Body of pancreas (tissue), 4 donors: ENCODE results near the gene NCAM2. TPM values are rescaled to one million over a fixed set of nuclear protein-coding genes. Genes with fewer than 3 reads are reported as not detected.

Experiments
- ATAC-seq: fragments of 150-250 bp; one replicate; pipeline ENCODE4 v1.9.1; 2016
- DNase-seq, 4 donors: peaks; one replicate each; pipeline ENCODE4 v3.0.0-alpha.2; 2019
- H3K27ac ChIP-seq, 4 donors: fragments of 200-600 bp; sonication (generic); 1 replicate in 3 of 4; 2 replicates in 1 of 4; pipeline versions ENCODE4 v1.5.1 to v1.6.1; 2016 to 2019; ENCODE audit warnings: mild to moderate bottlenecking in 1 of 4, mixed read lengths in 1 of 4, moderate library complexity in 1 of 4
- H3K27me3 ChIP-seq, 2 donors: fragments of 200-600 bp; sonication (generic); one replicate each; pipeline ENCODE4 v1.6.0; 2016; ENCODE audit warnings: mild to moderate bottlenecking in 1 of 2
- H3K36me3 ChIP-seq, 2 donors: fragments of 200-600 bp; sonication (generic); replicated peaks in 1 of 2; 2 replicates each; pipeline ENCODE4 v1.5.1; 2016; ENCODE audit warnings: low read depth in 2 of 2; ENCODE audit not compliant: insufficient read depth in 1 of 2
- H3K4me1 ChIP-seq: fragments of 200-600 bp; sonication (generic); one replicate; pipeline ENCODE4 v1.6.0; 2016
- H3K4me3 ChIP-seq, 2 donors: fragments of 200-600 bp; sonication (generic); 1 replicate in 1 of 2; 2 replicates in 1 of 2; pipeline ENCODE4 v1.5.1; 2016 to 2019
- H3K9me3 ChIP-seq, 3 donors: fragments of 200-600 bp; sonication (generic); 1 replicate in 2 of 3; 2 replicates in 1 of 3; pipeline ENCODE4 v1.5.1; 2016
- CTCF ChIP-seq, 7 experiments: fragments of 450-650 bp in 4 of 7; fragments of 200-600 bp in 3 of 7; sonication (generic) in 3 of 7; IDR thresholded peaks; one replicate each; pipeline ENCODE4 v1.5.1; 2016 to 2019; ENCODE audit warnings: antibody characterized with exemption in 7 of 7
- POLR2A ChIP-seq, 3 donors: fragments of 450-650 bp; IDR thresholded peaks; one replicate each; pipeline ENCODE4 v1.6.1; 2016; ENCODE audit warnings: antibody characterized with exemption in 3 of 3, mild to moderate bottlenecking in 2 of 3
- WGBS, 2 donors: methylation state at CpG; one replicate each; pipeline ENCODE4 v1.1.5; 2017; 5-methylcytosine and 5-hydroxymethylcytosine counted together
- intact Hi-C: fragments of 100-400 bp; cut with DNase I; formaldehyde crosslinking; loops from one replicate; pipeline ENCODE4 v1.15.1; 2023
- total RNA-seq, 2 donors: library from RNA; depleted of rRNA; stranded (reverse); fragments of >200 nt; gene quantifications; one replicate each; pipeline ENCODE4 v1.1.0, GENCODE V29; 2016

NCAM2 gene
- total RNA-seq, 2 donors from 2014 or later = under 0.01 to 0.26 TPM

GRCh38 chr21:21241391-21241790 is 243.2 kb downstream of the NCAM2 start:
- no peak overlapping the region for H3K27ac ChIP-seq
- TF ChIP-seq POLR2A (IDR thresholded peaks at IDR 0.05) (no peak), CTCF (IDR thresholded peaks at IDR 0.05) (no peak)
- H3K36me3 ChIP-seq = no peaks in the 10 kb centered on the region
- H3K4me1 ChIP-seq = no peaks in the 10 kb centered on the region
- no peak for DNase-seq
- H3K9me3 ChIP-seq = no peaks in the 10 kb centered on the region
- no peaks in the 10 kb centered on the region for H3K27me3 ChIP-seq
- ATAC-seq = no peak
- intact Hi-C loops = no loop called here
- H3K4me3 ChIP-seq = no peak overlapping the region

- Histone ChIP-seq H3K4me3 (no peak overlapping the region), H3K4me1 (no peaks in the 10 kb centered on the region), H3K27me3 (no peaks in the 10 kb centered on the region), H3K36me3 (no peaks in the 10 kb centered on the region), H3K9me3 (no peaks in the 10 kb centered on the region), H3K27ac (no peak overlapping the region)
- TF ChIP-seq POLR2A (IDR thresholded peaks at IDR 0.05) (no peak), CTCF (IDR thresholded peaks at IDR 0.05) (no peak)
- WGBS, 2 donors = 75 to 87% methylated on average over 3 of the region's 3 CpGs
- DNase-seq (no peak), ATAC-seq (no peak)
- intact Hi-C loops = no loop called here
These were observed 247.8 kb downstream of the NCAM2 start for GRCh38 chr21:21246007-21246406.

GRCh38 chr21:21247424-21247823 is 249.2 kb downstream of the NCAM2 start:
- H3K9me3 ChIP-seq = no peaks in the 10 kb centered on the region
- no peak for ATAC-seq
- no peaks in the 10 kb centered on the region for H3K27me3 ChIP-seq
- H3K4me1 ChIP-seq = no peaks in the 10 kb centered on the region
- no peak overlapping the region for H3K4me3 ChIP-seq
- no peak for DNase-seq
- H3K27ac ChIP-seq = no peak overlapping the region
- WGBS, 2 donors = 11 to 27% methylated on average over 1 of the region's 1 CpG
- TF ChIP-seq CTCF (IDR thresholded peaks at IDR 0.05) = no peak
- no peak for TF ChIP-seq POLR2A (IDR thresholded peaks at IDR 0.05)
- H3K36me3 ChIP-seq = no peaks in the 10 kb centered on the region
- intact Hi-C loops = no loop called here

- H3K27ac ChIP-seq = no peak overlapping the region
- ATAC-seq (no peak), DNase-seq (no peak)
- no peak overlapping the region for H3K4me3 ChIP-seq
- TF ChIP-seq CTCF (IDR thresholded peaks at IDR 0.05) (no peak), POLR2A (IDR thresholded peaks at IDR 0.05) (no peak)
- peaks cover 0 to 9% (median 0%) of the 10 kb centered on the region in 3 donors for H3K9me3 ChIP-seq
- no peaks in the 10 kb centered on the region for H3K36me3 ChIP-seq
- WGBS, 2 donors = 9 to 21% methylated on average over 1 of the region's 1 CpG
- intact Hi-C loops = no loop called here
- H3K27me3 ChIP-seq = no peaks in the 10 kb centered on the region
- H3K4me1 ChIP-seq = no peaks in the 10 kb centered on the region
These were observed 263.8 kb downstream of the NCAM2 start for GRCh38 chr21:21262048-21262447.

- Histone ChIP-seq H3K9me3 (no peaks in the 10 kb centered on the region), H3K4me1 (no peaks in the 10 kb centered on the region), H3K36me3 (no peaks in the 10 kb centered on the region), H3K27ac (no peak overlapping the region), H3K27me3 (no peaks in the 10 kb centered on the region), H3K4me3 (no peak overlapping the region)
- ATAC-seq (no peak), DNase-seq (no peak)
- 40 to 45% methylated on average over 6 of the region's 6 CpGs for WGBS, 2 donors
- intact Hi-C loops = no loop called here
- TF ChIP-seq POLR2A (IDR thresholded peaks at IDR 0.05) (no peak), CTCF (IDR thresholded peaks at IDR 0.05) (no peak)
These were observed 269.9 kb downstream of the NCAM2 start for GRCh38 chr21:21268061-21268471.
